H7 (cell line): ENCODE measurements around the gene NDUFAF3. TPM values are rescaled to one million over a fixed set of nuclear protein-coding genes. Genes with fewer than 3 reads are reported as not detected.
A peak's percentile ranks its signal among the peaks of the same experiment; 100 is the strongest.

ENCODE experiments used
- DNase-seq: peaks from one replicate; pipeline ENCODE4 v3.0.0; 2012
- H3K27me3 ChIP-seq: 2 replicates; pipeline ENCODE4 v1.6.0; 2011; ENCODE audit warnings: mild to moderate bottlenecking, low read length; ENCODE audit not compliant: control insufficient read depth, insufficient read depth
- H3K36me3 ChIP-seq: replicated peaks from 2 replicates; pipeline ENCODE4 v1.5.1; 2011; ENCODE audit warnings: low read length; ENCODE audit not compliant: control insufficient read depth, insufficient read depth
- H3K4me3 ChIP-seq: 2 replicates; pipeline ENCODE4 v1.5.1; 2011; ENCODE audit warnings: low read depth, mild to moderate bottlenecking, control low read depth, low read length, moderate library complexity; ENCODE audit not compliant: insufficient read depth
- total RNA-seq: library from RNA; depleted of rRNA; stranded (reverse); fragments of >200 nt; shearing (Covaris generic); gene quantifications from 2 replicates; pipeline ENCODE4 v1.2.3, GENCODE V29; 2014

Gene NDUFAF3
- total RNA-seq, 1 experiment from 2014 or later: 81.2 TPM

DNA sequence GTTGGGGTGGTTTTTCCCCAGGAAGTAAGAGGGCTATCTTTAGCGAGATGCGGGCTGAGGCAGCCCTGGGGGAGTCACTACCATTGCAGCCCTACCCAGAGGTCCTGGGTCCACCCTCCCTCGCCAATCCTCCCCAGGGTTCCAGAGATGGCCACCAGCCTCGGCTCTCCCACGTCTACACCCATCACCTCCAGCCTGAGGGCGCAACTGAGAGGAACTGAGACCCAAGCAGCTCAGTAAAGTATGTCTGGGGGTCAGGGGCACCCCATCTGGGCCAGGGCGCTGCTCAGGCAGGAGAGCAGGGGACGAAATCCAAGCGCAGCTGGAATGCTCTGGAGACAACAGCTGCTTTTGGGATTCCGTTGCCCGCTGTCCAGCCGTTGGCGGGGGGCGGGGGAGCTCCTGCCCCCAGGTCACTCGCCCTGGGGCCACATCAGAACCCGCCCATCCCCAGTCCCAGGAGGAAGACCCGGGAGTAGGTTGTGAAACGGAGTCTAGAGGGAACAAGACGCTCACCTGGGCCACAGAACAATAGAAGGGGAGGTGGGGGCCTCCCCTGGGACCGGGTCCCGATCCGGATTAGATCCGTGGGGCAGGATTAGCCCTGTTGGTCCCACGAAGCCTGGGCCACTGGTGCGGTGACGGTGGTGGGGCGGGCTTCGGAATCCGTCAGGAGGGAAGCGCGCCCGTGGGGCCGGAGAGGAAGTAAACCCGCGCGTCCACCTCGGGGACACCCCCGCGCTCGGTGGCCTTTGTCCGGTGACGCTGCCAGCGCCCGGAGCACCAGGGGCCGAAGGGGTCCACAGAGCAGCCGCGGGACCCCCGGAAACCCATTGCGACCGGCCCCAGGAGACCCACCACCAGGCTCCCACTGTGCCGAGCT is 1.4 kb upstream of the NDUFAF3 start:
- peak; percentile 88 for DNase-seq
- peak overlapping the region; percentile 96 for H3K4me3 ChIP-seq
- H3K36me3 ChIP-seq: peaks cover 35% of the 10 kb centered on the region
- H3K27me3 ChIP-seq: no peaks in the 10 kb centered on the region

GRCh38 chr3:49021213-49021812 is 608 bp upstream of the NDUFAF3 start:
- peak overlapping the region; percentile 96 for H3K4me3 ChIP-seq
- H3K36me3 ChIP-seq: peaks cover 34% of the 10 kb centered on the region
- DNase-seq: peak; percentile 98
- no peaks in the 10 kb centered on the region for H3K27me3 ChIP-seq

DNA sequence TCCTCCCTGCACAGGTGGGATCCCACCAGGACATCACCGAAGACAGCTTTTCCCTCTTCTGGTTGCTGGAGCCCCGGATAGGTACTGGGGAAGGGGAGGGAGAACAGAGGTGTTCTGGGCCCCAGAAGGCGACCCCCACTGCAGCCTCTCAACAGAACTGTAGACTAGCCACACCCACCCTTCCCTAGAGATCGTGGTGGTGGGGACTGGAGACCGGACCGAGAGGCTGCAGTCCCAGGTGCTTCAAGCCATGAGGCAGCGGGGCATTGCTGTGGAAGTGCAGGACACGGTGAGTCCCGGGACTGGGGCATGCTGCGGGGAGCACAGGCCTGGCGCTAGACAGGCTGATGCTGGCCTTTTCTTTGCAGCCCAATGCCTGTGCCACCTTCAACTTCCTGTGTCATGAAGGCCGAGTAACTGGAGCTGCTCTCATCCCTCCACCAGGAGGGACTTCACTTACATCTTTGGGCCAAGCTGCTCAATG is 809 bp downstream of the NDUFAF3 start:
- Histone ChIP-seq H3K36me3 (peaks cover 39% of the 10 kb centered on the region), H3K4me3 (peak overlapping the region; percentile 96), H3K27me3 (no peaks in the 10 kb centered on the region)
- peak; percentile 62 for DNase-seq

GRCh38 chr3:49023775-49024174 is 1.9 kb downstream of the NDUFAF3 start:
- DNase-seq: no peak
- Histone ChIP-seq H3K4me3 (no peak overlapping the region), H3K27me3 (no peaks in the 10 kb centered on the region), H3K36me3 (peaks cover 42% of the 10 kb centered on the region)

DNA sequence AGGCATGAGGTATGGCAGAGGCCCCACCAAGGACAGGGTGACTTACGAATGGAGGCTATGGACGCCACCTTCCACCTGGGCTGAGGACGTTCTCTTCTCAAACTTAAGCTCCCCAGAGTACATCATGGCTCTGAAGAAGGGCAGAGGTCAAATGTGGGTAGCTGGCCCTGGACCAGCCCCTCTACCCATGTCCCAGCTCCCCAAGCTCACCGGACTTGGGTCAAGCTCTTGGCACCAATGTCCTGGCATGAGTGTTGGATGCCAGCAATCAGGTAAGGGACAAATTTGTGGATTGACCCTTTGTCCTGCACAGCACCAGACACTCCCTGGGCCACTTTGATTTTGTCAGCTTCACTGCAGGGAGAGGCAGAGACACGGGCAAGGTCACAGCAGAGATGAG is 2.5 kb downstream of the NDUFAF3 start:
- no peak for DNase-seq
- Histone ChIP-seq H3K4me3 (no peak overlapping the region), H3K36me3 (peaks cover 42% of the 10 kb centered on the region), H3K27me3 (no peaks in the 10 kb centered on the region)

DNA sequence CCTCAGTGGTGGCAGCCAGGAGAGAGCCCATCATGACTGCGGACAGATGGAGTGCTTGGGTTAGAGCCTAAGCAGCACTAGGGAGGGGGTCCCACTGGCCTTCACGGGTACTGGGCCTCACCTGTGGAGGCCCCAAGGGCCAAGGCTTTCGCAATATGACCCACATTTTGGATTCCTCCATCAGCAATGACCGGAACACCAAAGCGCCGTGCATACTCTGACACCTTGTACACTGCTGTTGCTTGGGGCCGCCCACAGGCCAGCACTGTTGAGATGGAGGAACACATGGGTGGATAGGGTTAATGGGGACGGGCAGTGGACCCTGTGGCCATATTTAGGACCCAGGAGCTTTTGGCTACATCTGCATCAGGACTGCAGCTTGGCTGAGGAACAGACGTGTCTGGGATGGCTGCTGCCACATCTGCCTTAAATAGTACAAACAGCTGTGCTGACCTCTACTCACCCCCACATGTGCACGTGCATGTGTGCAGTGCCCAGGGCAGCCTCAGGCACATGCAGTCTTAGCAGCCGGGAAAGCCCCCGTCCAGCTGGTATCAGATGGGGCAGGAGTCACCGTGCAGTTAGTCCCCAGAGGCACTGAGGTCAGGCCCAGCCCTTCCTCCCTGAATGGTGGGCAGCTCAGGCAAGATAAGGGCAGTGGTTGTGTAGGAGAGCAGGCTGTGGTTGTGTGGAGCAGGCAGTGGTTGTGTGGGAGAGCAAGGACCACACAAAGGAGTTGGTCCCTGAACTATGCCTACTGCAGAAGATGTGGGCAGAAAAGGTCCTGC is 3.3 kb downstream of the NDUFAF3 start:
- Histone ChIP-seq H3K27me3 (no peaks in the 10 kb centered on the region), H3K4me3 (no peak overlapping the region), H3K36me3 (peaks cover 42% of the 10 kb centered on the region)
- DNase-seq: peak; percentile 18

- DNase-seq: peak; percentile 16
- no peak overlapping the region for H3K4me3 ChIP-seq
- no peaks in the 10 kb centered on the region for H3K27me3 ChIP-seq
- H3K36me3 ChIP-seq: peaks cover 47% of the 10 kb centered on the region
These were observed 4.0 kb downstream of the NDUFAF3 start for GRCh38 chr3:49025793-49026520.

DNA sequence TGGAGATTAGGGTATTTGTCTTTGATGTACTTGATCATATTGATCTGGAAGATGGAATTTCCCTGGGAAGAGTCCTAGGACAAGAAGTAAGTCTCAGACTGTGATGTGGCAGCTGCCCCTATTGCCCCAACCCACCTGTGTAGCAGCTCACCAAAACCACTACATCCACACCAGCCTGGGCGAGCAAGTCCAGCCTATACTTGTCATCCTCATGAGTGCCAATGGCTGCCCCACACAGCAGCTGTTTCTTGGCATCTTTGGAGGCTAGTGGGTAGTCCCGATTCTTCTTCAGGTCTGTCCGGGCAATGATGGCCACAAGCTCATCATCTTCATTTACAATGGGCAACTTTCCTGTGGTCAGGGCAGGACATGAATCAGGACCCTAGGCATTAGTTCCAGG is 4.6 kb downstream of the NDUFAF3 start:
- Histone ChIP-seq H3K27me3 (no peaks in the 10 kb centered on the region), H3K36me3 (peaks cover 47% of the 10 kb centered on the region), H3K4me3 (no peak overlapping the region)
- DNase-seq: no peak

- Histone ChIP-seq H3K27me3 (no peaks in the 10 kb centered on the region), H3K36me3 (peaks cover 58% of the 10 kb centered on the region), H3K4me3 (no peak overlapping the region)
- no peak for DNase-seq
These were observed 5.7 kb downstream of the NDUFAF3 start for GRCh38 chr3:49027634-49028033.

DNA sequence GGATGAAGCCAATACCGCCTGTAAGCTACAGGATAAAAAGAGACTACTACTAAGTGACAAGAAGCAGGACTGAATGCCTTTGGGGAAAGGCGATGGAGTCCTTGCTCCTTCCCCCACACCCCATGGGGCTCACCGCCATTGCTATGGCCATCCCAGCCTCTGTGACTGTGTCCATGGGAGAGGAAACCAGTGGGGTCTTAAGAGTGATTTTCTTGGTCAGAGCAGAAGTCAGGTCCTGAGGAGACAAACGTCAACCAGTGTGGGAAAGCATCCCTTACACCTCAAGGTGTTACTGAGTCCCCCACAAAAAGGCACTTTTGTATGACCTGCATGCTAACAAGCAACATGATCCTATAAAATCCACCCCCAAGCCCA is 6.4 kb downstream of the NDUFAF3 start:
- peak overlapping the region; percentile 80; the same call in 1 of the 2 replicates for H3K4me3 ChIP-seq
- H3K27me3 ChIP-seq: no peaks in the 10 kb centered on the region
- H3K36me3 ChIP-seq: peaks cover 60% of the 10 kb centered on the region
- DNase-seq: peak; percentile 24

- H3K27me3 ChIP-seq: no peaks in the 10 kb centered on the region
- peaks cover 58% of the 10 kb centered on the region for H3K36me3 ChIP-seq
- peak within 1 kb of the TSS; percentile 80 for H3K4me3 ChIP-seq
- peak; percentile 93 for DNase-seq
These were observed 7.0 kb downstream of the NDUFAF3 start, which contains the start of gene IMPDH2 for GRCh38 chr3:49028673-49029562. Gene IMPDH2, minus strand, starts transcription at chr3:49029398. Its CDS starts 48 bp downstream, at chr3:49029350.

- no peak overlapping the region for H3K4me3 ChIP-seq
- H3K36me3 ChIP-seq: peaks cover 54% of the 10 kb centered on the region
- no peak for DNase-seq
- H3K27me3 ChIP-seq: no peaks in the 10 kb centered on the region
These were observed 7.6 kb downstream of the NDUFAF3 start for GRCh38 chr3:49029563-49029884.

DNA sequence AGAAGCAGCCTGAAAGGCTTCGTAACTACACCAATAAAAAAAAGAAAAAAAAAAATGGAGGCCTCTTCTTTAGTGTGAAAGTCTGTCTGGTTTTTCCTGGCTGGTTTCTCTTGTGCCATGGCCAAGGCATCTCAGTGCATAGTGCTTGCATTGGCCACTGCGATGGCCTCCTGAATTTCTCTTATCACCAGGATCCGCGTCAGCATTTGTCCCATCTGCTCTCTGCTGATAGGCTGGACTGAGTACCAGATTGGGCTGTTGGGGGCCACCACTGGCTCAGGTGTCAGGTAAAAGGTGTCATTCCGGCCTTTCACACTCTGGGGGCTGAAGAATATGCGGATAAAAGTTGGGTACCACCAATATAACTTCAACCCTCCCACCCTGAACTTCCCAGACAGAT is 8.4 kb downstream of the NDUFAF3 start:
- H3K36me3 ChIP-seq: peaks cover 50% of the 10 kb centered on the region
- no peak overlapping the region for H3K4me3 ChIP-seq
- no peaks in the 10 kb centered on the region for H3K27me3 ChIP-seq
- no peak for DNase-seq
